Activated T-cell treated with anti-CD3 and anti-CD28 coated beads, Interleukin-2, amount 50 U/mL, for 72 hours (primary cell): Measurements from ENCODE around the gene PRLR. TPM values are rescaled to one million over a fixed set of nuclear protein-coding genes. Genes with fewer than 3 reads are reported as not detected.

Experiments used
- ATAC-seq, 2 donors: fragments of 150-1000 bp; cut with Tn5 transposase; replicated peaks in 1 of 2; 2 replicates each; pipeline ENCODE4 v1.10.0; 2021; ENCODE audit warnings: moderate library complexity in 2 of 2, mild to moderate bottlenecking in 1 of 2
- DNase-seq, 2 donors: peaks; one replicate each; pipeline ENCODE4 v3.0.0; 2021 to 2022; ENCODE audit warnings: mixed read lengths in 1 of 2
- H3K27ac Mint-ChIP-seq: one replicate; pipeline ENCODE4 v1.8.0; 2022; ENCODE audit warnings: mild to moderate bottlenecking, moderate library complexity, mixed read lengths
- H3K27me3 Mint-ChIP-seq: one replicate; pipeline ENCODE4 v1.8.0; 2022; ENCODE audit warnings: low read depth, mixed read lengths
- H3K36me3 Mint-ChIP-seq, 2 donors: one replicate each; pipeline ENCODE4 v1.8.0; 2022; ENCODE audit warnings: mixed read lengths in 2 of 2, mild to moderate bottlenecking in 1 of 2; ENCODE audit not compliant: insufficient read depth in 2 of 2
- H3K4me1 Mint-ChIP-seq: one replicate; pipeline ENCODE4 v1.8.0; 2022; ENCODE audit warnings: low read depth, mixed read lengths
- H3K4me3 Mint-ChIP-seq, 2 donors: one replicate each; pipeline ENCODE4 v1.8.0; 2022; ENCODE audit warnings: mild to moderate bottlenecking in 2 of 2, mixed read lengths in 2 of 2, moderate library complexity in 2 of 2
- H3K9me3 Mint-ChIP-seq, 2 donors: one replicate each; pipeline ENCODE4 v1.8.0; 2022; ENCODE audit warnings: mixed read lengths in 2 of 2
- total RNA-seq, 2 donors: library from RNA; stranded (reverse); gene quantifications; one replicate each; pipeline ENCODE4 v1.2.3, GENCODE V29; 2022

The PRLR gene
- total RNA-seq = under 1 TPM in 1 of 2 donors, not detected in 1; 0.25 TPM

DNA sequence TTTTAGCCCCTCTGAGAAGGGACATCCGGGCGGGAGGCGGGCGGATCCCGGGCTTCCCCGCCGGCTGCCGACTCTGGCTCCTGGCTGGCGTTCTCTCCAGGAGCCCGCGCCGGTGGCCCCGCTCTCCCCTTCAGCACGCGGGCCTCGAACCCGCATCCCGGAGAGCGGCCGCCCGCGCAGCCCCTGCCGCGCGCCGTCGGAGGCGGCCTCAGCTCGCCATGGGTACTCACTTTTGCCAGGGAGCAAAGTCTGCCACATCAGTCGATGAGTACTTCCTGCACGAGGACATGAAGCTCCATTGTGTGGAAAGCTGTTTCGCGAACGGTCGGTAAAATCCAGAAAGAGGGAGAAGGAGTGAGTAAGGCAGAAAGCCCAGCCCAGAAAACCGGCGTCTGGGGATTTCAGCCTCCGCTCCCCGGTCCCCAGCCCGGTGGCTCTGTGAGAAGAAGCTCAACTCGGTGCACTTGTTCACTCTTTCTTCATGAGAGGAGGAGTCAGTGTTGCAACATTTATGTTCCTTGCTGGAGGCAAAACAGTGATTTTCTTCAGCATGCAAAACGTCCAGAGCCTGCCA is at the start of gene PRLR:
PRLR (minus strand) TSS at position 450 of the 574 bp plus-strand sequence. CDS start 140,867 bp downstream, outside the sequence.
- DNase-seq (no peak), ATAC-seq (peak in 1 of 2 donors; percentile 31)
- H3K4me1 Mint-ChIP-seq = peaks cover 9% of the 10 kb centered on the region
- H3K36me3 Mint-ChIP-seq = peaks cover 0 to 2% of the 10 kb centered on the region in 2 donors
- no peak within 1 kb of the TSS for H3K27ac Mint-ChIP-seq
- peak within 1 kb of the TSS; percentile 76 to 85 for H3K4me3 Mint-ChIP-seq
- peaks cover 83% of the 10 kb centered on the region for H3K27me3 Mint-ChIP-seq
- H3K9me3 Mint-ChIP-seq = no peaks in the 10 kb centered on the region

DNA sequence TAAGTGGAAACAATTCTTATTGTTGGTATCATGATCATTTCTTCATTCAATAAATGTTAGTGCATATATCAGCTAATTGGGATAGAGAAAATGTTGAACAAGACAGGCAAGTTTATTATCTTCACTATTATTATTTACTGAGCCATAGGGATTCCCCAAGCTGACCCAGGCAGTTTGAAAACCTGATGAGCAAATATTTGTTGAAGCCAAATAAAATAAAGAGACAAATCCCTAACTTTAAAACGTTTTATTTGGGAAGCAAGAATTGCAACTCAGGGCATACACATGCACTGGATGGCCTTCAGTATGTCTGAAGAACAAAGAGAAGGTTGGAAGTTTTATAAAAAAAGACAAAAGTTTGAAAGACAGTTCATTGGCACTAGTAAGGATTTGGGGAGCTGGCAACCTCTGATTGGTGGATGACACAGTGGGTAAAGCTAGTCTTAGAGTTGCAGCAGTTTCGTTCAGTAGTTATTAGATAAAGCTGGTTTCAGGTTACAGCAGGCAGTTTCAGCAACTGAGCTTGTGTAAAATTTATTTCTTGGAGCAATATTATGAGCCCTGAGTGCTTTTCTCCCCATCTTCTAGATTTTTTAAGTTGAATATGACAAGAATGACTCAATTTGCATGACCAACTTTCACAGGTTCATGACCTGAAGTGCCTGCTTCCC is 44.7 kb upstream of the PRLR start:
- Mint-ChIP-seq H3K36me3 (no peaks in the 10 kb centered on the region), H3K9me3 (peaks cover 0 to 5% of the 10 kb centered on the region in 2 donors), H3K4me3 (no peak overlapping the region), H3K27me3 (peaks cover 11% of the 10 kb centered on the region), H3K4me1 (no peaks in the 10 kb centered on the region), H3K27ac (no peak overlapping the region)
- no peak for ATAC-seq
- DNase-seq = no peak

DNA sequence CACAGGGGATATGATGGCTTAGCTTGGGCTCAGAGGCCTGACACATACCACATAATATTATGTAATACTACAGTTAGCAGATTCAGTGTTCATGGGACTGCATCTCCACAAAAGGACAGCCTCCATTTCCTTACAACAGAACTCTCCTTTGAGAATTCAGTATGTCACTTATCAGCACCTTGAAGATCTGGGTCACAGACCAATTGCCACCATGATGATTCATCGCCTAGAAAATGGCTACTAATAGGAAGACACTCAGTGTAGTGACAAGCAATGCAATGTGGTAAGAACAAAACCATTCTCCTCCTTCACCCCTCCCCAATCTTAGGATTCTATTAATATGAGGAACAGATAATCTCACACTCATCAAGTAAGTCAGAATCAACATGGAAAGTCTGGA is 38.7 kb upstream of the PRLR start:
- DNase-seq = no peak
- no peak overlapping the region for H3K27ac Mint-ChIP-seq
- H3K4me1 Mint-ChIP-seq = no peaks in the 10 kb centered on the region
- H3K4me3 Mint-ChIP-seq = no peak overlapping the region
- H3K27me3 Mint-ChIP-seq = no peaks in the 10 kb centered on the region
- H3K9me3 Mint-ChIP-seq = no peaks in the 10 kb centered on the region
- H3K36me3 Mint-ChIP-seq = no peaks in the 10 kb centered on the region
- ATAC-seq = no peak

DNA sequence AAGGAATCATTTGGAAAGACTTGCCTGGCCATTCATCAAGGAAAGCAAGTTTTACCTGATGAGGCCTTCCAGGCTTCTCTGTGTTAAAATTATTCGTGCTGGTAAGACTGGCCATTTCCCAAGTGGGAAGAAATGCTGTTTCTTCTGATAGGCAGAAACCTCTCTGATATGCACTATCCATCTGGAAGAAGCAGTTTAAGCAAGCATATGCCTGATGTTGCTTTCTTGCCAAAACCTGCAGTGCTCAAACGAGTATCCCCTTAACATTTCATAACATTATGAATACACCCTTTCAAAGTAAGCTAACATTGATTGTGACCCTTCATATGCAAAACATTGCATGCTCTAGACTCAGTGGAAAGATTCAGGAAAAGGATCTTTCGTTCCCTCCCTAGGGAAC is 36.0 kb upstream of the PRLR start:
- Mint-ChIP-seq H3K36me3 (no peaks in the 10 kb centered on the region), H3K9me3 (no peaks in the 10 kb centered on the region), H3K4me1 (no peaks in the 10 kb centered on the region), H3K27ac (no peak overlapping the region), H3K4me3 (no peak overlapping the region), H3K27me3 (no peaks in the 10 kb centered on the region)
- ATAC-seq (no peak), DNase-seq (no peak)

DNA sequence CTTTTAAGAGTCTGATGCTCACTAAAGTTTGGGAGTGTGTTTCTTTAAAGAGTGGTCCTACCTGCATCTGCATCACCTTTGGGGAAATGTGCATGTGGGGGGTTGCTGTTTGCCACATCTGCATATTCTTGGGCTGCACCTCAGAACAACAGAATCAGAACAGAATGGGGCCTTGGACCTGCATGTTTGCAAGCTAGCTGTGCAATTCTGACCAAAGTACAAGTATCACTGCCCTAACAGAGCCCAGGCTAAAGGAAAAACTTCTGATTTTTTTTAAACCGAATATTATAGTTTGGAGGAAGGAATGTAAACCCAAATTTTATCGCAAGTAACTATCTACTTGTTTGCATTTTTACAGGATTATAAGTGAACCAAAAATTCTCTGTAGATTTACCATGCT is 34.2 kb upstream of the PRLR start:
- ATAC-seq = no peak
- Mint-ChIP-seq H3K9me3 (peaks cover 2 to 3% of the 10 kb centered on the region in 2 donors), H3K27me3 (peaks cover 9% of the 10 kb centered on the region)

DNA sequence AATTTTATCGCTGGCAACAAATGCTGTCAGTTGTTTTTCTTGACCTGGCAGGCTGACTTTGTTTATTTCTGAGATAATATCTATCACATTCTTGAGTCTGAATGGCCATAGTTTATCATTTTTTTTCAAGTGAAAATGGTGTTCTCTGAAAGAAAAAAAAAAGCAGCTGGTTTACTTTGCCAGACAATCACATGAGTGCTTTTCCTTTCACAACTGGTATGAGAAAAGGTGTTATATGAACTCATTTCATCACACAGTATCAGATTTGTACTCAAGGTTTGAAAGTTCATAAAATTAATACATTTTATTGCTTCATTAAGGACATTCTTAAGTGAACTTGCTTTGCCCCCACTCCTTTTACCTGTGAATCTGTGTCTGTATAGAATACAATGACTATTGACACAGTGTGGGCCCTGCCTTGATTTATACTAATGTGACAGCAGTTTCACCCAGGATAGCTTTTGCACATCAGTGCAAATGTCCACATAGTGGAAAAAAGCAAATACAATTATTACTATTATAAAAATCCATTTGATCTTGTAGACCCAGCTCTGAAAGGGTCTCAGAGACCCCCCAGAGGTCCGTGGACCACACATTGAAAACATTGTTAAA is 33.1 kb upstream of the PRLR start:
- no peaks in the 10 kb centered on the region for H3K36me3 Mint-ChIP-seq
- H3K27me3 Mint-ChIP-seq = peaks cover 9% of the 10 kb centered on the region
- H3K27ac Mint-ChIP-seq = no peak overlapping the region
- ATAC-seq = no peak
- no peaks in the 10 kb centered on the region for H3K4me1 Mint-ChIP-seq
- DNase-seq = no peak
- peaks cover 6 to 7% of the 10 kb centered on the region in 2 donors for H3K9me3 Mint-ChIP-seq
- H3K4me3 Mint-ChIP-seq = no peak overlapping the region

More for the DNA sequence above, 34.2 kb upstream of the PRLR start:
- Mint-ChIP-seq H3K36me3 (no peaks in the 10 kb centered on the region), H3K4me1 (no peaks in the 10 kb centered on the region), H3K27ac (no peak overlapping the region), H3K4me3 (no peak overlapping the region)
- no peak for DNase-seq

DNA sequence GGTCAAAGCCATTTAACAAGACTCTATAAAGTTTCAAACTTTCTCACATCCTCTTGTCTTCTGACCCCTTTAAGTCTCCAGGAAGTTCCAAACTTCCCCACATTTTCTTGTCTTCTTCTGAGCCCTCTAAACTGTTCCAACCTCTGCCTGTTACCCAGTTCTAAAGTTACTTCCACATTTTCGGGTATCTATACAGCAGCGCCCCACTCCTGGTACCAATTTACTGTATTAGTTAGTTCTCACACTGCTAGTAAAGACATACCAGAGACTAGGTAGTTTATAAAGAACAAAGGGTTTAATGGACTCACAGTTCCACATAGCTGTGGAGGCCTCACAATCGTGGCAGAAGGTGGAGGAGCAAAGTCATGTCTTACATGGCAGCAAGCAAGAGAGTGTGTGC is 23.3 kb upstream of the PRLR start:
- Mint-ChIP-seq H3K27me3 (no peaks in the 10 kb centered on the region), H3K9me3 (peaks cover 8 to 12% of the 10 kb centered on the region in 2 donors), H3K4me1 (no peaks in the 10 kb centered on the region), H3K36me3 (peaks cover 4 to 7% of the 10 kb centered on the region in 2 donors), H3K27ac (no peak overlapping the region), H3K4me3 (no peak overlapping the region)
- DNase-seq (no peak), ATAC-seq (no peak)

DNA sequence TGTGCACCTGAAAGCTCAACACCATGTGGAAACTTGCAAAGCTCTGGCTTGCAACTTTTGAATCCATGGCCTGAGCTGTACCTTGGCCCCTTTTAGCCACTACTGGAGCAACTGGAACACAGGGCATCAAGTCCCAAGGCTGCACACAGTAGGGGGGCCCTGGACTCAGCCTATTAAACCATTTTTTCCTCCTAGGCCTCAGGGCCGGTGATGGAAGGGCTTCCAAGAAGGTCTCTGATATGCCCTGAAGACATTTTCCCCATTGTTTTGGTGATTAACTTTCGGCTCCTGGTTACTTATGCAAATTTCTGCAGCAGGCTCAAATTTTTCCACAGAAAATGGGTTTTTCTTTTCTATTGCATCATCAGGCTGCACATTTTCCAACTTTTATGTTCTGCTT is 22.7 kb upstream of the PRLR start:
- DNase-seq (no peak), ATAC-seq (no peak)
- peaks cover 8 to 12% of the 10 kb centered on the region in 2 donors for H3K9me3 Mint-ChIP-seq
- no peak overlapping the region for H3K27ac Mint-ChIP-seq
- no peaks in the 10 kb centered on the region for H3K27me3 Mint-ChIP-seq
- H3K36me3 Mint-ChIP-seq = peaks cover 4 to 7% of the 10 kb centered on the region in 2 donors
- no peaks in the 10 kb centered on the region for H3K4me1 Mint-ChIP-seq
- H3K4me3 Mint-ChIP-seq = no peak overlapping the region

DNA sequence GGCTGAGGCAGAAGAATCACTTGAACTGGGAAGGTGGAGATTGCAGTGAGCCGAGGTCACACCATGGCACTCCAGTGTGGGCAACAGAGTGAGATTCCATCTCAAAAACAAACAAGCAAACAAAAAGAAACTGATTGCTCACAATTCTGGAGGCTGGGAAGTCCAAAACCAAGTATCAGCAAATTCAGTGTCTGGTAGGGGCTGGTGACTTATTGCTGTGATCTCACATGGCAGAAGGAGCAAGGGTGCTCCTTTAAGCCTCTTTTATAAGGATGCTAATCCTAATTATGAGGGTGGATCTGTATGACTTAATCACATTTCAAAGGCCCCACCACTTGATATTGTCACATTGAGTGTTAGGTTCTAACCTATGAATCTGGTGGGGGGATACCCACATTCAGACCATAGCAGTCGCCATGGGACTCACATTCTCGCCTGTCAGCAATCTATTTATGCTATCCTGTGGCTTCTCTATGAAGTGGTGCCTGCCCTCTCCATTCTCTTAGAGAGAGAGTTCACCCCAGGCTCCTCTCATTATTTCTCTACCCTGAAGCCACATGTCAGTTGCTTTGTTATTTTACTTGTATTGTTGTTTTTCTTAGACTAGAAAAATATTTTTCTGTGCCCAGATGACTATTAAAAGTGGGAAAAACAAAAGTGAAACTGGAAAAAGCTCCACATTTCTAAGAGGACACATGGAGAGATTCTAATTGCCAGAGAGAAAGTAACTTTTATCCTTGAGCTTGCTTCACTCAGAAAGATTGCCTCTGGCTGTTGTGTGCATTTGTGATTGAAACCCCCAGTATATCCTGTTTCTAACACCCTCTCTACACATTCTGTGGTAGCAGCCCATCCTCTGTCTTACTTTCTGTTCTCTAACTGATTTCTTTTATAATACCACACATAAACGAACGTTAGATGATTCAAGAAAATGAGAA is 18.8 kb upstream of the PRLR start:
- no peak for DNase-seq
- H3K36me3 Mint-ChIP-seq = peaks cover 3 to 7% of the 10 kb centered on the region in 2 donors
- no peak overlapping the region for H3K27ac Mint-ChIP-seq
- peaks cover 3 to 5% of the 10 kb centered on the region in 2 donors for H3K9me3 Mint-ChIP-seq
- peaks cover 8% of the 10 kb centered on the region for H3K27me3 Mint-ChIP-seq
- no peak for ATAC-seq
- H3K4me1 Mint-ChIP-seq = peaks cover 4% of the 10 kb centered on the region
- H3K4me3 Mint-ChIP-seq = no peak overlapping the region

DNA sequence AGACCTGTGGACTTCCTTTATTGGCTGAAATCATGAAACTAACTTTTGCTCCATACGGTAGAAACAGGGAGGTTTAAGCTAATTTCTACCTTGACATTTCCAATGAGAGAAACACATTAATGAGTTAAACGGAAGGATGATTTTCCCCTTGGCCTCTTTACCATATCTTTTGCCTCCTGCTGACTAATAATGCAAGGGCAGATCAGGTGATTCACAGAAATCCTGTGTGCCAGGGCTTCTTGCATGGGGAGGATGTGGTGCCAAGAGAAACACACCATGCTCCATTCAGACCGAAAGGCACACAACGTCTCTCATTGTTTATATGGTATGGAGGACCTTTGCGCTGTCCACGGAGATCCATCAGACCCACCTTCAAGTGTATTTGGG is 17.4 kb upstream of the PRLR start:
- peaks cover 0 to 2% of the 10 kb centered on the region in 2 donors for H3K9me3 Mint-ChIP-seq
- H3K4me1 Mint-ChIP-seq = peaks cover 4% of the 10 kb centered on the region
- ATAC-seq = peak in 1 of 2 donors; percentile 56
- no peak for DNase-seq
- H3K4me3 Mint-ChIP-seq = no peak overlapping the region
- no peaks in the 10 kb centered on the region for H3K36me3 Mint-ChIP-seq
- no peak overlapping the region for H3K27ac Mint-ChIP-seq
- peaks cover 18% of the 10 kb centered on the region for H3K27me3 Mint-ChIP-seq

DNA sequence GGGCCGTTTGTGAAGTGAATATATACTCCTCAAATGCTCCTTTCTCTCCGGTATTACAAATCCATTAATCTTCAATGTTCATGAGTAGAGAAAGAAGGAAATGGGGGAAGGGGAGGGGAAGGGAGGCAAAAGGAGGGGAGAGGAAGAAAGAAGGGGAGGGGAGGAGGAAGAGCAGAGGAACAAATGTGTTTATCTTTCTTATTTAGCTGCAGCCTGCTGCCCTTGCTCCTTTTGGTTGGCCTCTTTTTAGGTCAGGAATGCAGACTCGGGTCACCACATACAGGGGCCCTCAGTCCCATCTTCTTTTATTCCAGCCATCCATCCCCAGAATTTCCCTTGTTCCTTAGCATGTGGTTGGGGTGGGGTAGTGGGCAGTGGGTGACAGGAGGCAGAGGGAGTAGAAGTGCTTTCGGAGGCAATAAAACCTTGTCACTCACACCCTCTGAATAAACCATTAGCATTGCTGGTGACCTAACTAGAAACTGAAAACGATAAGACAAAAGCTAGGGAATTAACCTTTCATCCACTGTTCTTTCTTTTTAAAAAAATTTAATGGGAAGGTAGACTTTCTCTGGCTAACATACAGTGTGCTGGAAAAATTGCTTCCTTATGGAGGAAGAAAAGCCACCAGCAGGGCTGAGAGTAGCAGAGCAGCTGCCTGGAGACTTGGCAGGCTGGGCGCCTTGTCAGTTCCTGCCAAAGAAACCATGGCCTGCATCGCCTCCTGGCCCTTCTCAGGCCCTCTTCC is 16.8 kb upstream of the PRLR start:
- DNase-seq (no peak), ATAC-seq (peak in 1 of 2 donors; percentile 17)
- Mint-ChIP-seq H3K27ac (no peak overlapping the region), H3K9me3 (no peaks in the 10 kb centered on the region), H3K27me3 (peaks cover 21% of the 10 kb centered on the region), H3K36me3 (no peaks in the 10 kb centered on the region), H3K4me3 (no peak overlapping the region), H3K4me1 (peaks cover 4% of the 10 kb centered on the region)

DNA sequence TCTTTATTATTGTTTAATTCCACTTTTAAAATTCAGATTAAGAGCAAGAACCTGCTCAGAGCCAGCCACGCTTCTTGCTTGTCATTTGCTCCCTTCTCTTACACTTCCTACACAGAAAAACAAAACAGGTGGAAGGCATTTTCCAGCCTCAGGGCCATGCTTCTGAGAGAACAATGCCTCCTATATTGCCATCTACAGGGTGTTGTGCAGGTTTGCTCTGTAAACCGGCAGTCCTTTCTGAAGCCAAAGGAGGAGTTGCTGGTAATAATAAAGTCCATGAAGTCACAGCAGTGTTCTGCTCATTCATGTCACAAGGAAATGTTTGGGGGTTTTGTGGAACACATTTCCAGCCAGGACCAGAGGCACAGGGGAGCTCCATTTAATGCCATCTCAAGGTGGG is 16.1 kb upstream of the PRLR start:
- H3K27ac Mint-ChIP-seq = no peak overlapping the region
- H3K36me3 Mint-ChIP-seq = no peaks in the 10 kb centered on the region
- DNase-seq = no peak
- no peak for ATAC-seq
- no peaks in the 10 kb centered on the region for H3K9me3 Mint-ChIP-seq
- peaks cover 21% of the 10 kb centered on the region for H3K27me3 Mint-ChIP-seq
- peaks cover 4% of the 10 kb centered on the region for H3K4me1 Mint-ChIP-seq
- no peak overlapping the region for H3K4me3 Mint-ChIP-seq
